RWPE1 (cell line): ENCODE data around the gene COIL.

ENCODE experiments used
- CTCF ChIA-PET: fragments of 350-600 bp; sonication (Branson Sonifier 250); formaldehyde crosslinking; extraction: SDS; loops from one replicate; lab custom pipeline; 2021; lab: Yijun Ruan, JAX
- POLR2A ChIA-PET: fragments of 400-600 bp; formaldehyde crosslinking; extraction: SDS; loops from one replicate; lab custom pipeline; 2020; ENCODE audit warnings: antibody characterized with exemption; ENCODE audit not compliant: low non-redundant PET; lab: Yijun Ruan, JAX
- DNase-seq: peaks from one replicate; pipeline ENCODE4 v3.0.0; 2012; ENCODE audit warnings: low spot score
- H3K27ac ChIP-seq: fragments of 450-650 bp; 2 replicates; pipeline ENCODE4 v1.5.1; 2017
- CTCF ChIP-seq: fragments of 450-650 bp; conservative IDR thresholded peaks from 2 replicates; pipeline ENCODE4 v1.5.1; 2017; ENCODE audit warnings: low read depth, mild to moderate bottlenecking

Gene COIL

DNA sequence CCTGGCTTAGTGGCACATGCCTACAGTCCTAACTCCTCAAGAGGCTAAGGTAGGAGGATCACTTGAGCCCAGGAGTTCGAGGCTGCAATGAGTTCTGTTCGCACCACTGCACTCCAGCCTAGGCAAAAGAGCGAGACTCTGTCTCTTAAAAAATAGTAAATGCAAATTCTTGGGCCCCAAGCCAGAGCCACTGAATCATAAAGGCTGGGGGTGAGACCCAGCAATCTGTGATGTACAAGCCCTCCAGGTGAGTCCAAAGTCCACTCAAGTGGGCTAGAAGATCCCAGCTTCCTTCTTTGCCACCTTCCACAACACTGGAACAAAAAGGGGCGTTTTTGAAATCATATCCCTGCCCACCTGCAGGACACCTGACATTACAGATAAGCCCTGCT, 63.9 kb downstream of the COIL start:
- CTCF ChIA-PET: interaction anchor here (0.7 kb wide), 3 partner anchors 14 to 1240 kb away, joined by 3 to 5 read pairs (median 4); no protein-coding TSS in a partner anchor
- DNase-seq: no peak
- TF ChIP-seq CTCF: no peak
- POLR2A ChIA-PET: no interaction called here
- no peak overlapping the region for H3K27ac ChIP-seq

- no peak for DNase-seq
- POLR2A ChIA-PET: no interaction called here
These were observed 64.5 kb downstream of the COIL start for GRCh38 chr17:56896217-56896967.

GRCh38 chr17:56894859-56895455, 65.9 kb downstream of the COIL start:
- ChIA-PET CTCF (interaction anchor here (0.6 kb wide), 1 partner anchor 274 kb away, joined by 3 read pairs; no protein-coding TSS in a partner anchor), POLR2A (no interaction called here)

More at GRCh38 chr17:56896217-56896967, 64.5 kb downstream of the COIL start:
- CTCF ChIA-PET: interaction anchor here (0.7 kb wide), 3 partner anchors 14 to 1240 kb away, joined by 3 to 5 read pairs (median 4); no protein-coding TSS in a partner anchor
- TF ChIP-seq CTCF: no peak
- H3K27ac ChIP-seq: no peak overlapping the region

GRCh38 chr17:56893503-56893902, 67.3 kb downstream of the COIL start:
- POLR2A ChIA-PET: no interaction called here
- DNase-seq: no peak
- no peak for TF ChIP-seq CTCF
- CTCF ChIA-PET: interaction anchor here (0.6 to 0.8 kb wide), 2 partner anchors 16 to 30 kb away, joined by 3 to 5 read pairs; no protein-coding TSS in a partner anchor
- no peak overlapping the region for H3K27ac ChIP-seq

More at GRCh38 chr17:56894859-56895455, 65.9 kb downstream of the COIL start:
- no peak for DNase-seq
- TF ChIP-seq CTCF: no peak
- H3K27ac ChIP-seq: peak overlapping the region; percentile 1; the same call in 1 of the 2 replicates

DNA sequence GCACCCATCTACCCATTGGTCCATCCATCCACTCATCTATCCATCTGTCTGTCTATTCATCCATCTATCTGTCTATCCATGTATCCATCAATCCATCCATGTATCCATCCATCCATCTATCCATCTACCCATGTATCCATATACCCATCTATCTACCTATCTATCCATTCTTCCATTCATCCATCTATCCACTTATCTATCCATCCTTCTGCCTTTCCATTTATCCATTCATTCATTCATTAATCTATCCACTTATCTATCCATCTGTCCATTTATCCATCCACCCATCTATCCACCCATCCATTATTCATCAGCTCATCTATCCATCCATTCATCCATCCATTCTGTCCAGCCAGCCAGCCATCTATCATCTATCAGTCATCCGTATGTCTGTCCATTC, 68.5 kb downstream of the COIL start:
- CTCF ChIA-PET: no interaction called here
- POLR2A ChIA-PET: no interaction called here
- no peak overlapping the region for H3K27ac ChIP-seq
- no peak for DNase-seq
- no peak for TF ChIP-seq CTCF

- ChIA-PET CTCF (interaction anchor here (0.5 kb wide), 1 partner anchor 139 kb away, joined by 4 read pairs; no protein-coding TSS in a partner anchor), POLR2A (no interaction called here)
- no peak for TF ChIP-seq CTCF
- DNase-seq: no peak
- peak overlapping the region; percentile 30 for H3K27ac ChIP-seq
These were observed 69.1 kb downstream of the COIL start for GRCh38 chr17:56891751-56892150.
